Measurements from ENCODE around the gene SENP1.

The SENP1 gene

DNA sequence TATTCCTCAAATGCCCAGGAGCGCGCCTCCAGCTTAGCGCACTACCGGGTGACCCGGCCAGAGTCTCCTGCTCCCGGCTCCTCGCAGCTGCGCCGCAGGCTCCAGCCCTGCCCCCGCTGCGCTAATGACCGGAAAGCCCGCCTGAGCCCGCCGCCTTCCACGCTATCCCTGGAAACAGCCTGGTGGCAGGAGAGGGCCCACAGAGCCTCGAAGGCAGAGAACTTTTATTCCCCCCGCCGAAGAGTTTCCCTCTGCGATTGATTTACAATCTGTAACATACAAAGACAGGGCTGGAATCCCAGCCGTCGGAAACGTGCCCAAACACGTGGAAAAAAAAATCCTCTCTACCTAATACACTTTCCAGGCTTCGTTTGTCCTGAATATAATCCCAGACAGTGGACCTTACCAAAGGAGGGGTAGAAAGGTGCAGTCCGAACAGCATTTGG is 103.1 kb downstream of the SENP1 start:
- no peak for DNase-seq (ENCODE audit: low read depth)
- TF ChIP-seq, protein P1, sequence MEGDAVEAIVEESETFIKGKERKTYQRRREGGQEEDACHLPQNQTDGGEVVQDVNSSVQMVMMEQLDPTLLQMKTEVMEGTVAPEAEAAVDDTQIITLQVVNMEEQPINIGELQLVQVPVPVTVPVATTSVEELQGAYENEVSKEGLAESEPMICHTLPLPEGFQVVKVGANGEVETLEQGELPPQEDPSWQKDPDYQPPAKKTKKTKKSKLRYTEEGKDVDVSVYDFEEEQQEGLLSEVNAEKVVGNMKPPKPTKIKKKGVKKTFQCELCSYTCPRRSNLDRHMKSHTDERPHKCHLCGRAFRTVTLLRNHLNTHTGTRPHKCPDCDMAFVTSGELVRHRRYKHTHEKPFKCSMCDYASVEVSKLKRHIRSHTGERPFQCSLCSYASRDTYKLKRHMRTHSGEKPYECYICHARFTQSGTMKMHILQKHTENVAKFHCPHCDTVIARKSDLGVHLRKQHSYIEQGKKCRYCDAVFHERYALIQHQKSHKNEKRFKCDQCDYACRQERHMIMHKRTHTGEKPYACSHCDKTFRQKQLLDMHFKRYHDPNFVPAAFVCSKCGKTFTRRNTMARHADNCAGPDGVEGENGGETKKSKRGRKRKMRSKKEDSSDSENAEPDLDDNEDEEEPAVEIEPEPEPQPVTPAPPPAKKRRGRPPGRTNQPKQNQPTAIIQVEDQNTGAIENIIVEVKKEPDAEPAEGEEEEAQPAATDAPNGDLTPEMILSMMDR (IDR thresholded peaks at IDR 0.05; ENCODE audit: low read depth, low read length, missing control alignments) = no peak
- H3K4me3 ChIP-seq (ENCODE audit: low read depth, low read length) = no peak overlapping the region

DNA sequence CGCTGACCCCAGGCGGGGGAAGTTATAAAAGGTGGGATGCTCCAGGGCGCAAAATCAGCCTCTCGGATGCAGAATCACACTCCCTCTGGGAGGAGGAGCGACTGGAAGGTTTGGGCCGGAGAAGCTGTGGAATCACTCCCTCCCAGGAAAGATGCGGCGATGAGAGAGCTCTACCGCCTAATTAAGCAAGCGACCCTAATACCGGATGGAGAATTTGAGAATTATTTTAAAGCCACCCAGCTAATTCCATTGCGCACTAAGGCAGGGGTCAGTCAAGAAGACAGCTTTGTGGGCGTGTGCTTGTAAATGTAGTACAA is 103.5 kb downstream of the SENP1 start:
- no peak for DNase-seq (ENCODE audit: low read depth)
- TF ChIP-seq, protein P1 (IDR thresholded peaks at IDR 0.05; ENCODE audit: low read depth, low read length, missing control alignments) = no peak
- H3K4me3 ChIP-seq (ENCODE audit: low read depth, low read length) = no peak overlapping the region

DNA sequence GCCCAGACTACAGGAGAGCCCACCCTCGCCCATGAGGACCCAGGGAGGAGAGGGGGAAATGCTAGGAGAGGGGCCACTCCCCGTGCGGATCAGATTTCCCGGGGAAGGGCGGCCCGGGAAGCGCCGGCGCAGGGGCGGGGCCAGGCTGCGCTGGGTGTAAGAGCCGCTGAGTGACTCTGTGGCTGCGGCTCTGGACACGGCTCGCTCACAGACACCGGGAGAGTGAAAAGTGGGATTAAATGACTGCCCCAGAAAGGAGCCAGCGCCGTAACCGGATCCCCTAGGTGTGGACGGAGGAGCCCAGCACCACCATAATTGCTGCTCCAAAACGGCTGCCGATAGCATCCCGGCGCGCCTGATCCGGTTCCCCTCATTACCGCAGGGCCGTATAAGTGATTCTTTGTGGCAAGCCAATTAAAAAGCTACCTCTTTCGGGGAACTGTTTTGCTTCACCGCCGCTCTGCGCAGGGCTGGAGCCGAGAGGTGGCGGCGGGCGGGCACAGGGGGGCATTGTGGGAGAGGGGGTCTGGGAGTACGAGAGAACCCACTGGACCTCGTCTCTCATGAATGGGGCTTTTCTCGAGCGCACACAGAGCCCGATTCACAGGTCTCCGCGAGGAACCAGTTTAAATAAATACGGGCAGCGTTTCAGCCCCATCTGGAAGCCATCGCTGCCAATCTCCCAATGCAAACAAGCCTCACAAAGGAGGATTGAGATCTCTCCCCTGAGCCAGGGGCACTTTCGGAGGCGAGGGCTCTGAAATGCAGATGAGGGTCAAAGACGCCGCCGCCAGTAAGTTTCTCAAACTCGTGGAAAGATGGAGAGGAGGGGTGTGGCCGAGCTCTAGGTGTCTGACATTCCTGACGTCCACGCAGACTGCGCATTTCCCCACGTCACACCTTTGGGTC is 104.1 kb downstream of the SENP1 start:
- no peak for DNase-seq (ENCODE audit: low read depth)
- TF ChIP-seq, protein P1 (IDR thresholded peaks at IDR 0.05; ENCODE audit: low read depth, low read length, missing control alignments) = no peak
- no peak overlapping the region for H3K4me3 ChIP-seq (ENCODE audit: low read depth, low read length)

DNA sequence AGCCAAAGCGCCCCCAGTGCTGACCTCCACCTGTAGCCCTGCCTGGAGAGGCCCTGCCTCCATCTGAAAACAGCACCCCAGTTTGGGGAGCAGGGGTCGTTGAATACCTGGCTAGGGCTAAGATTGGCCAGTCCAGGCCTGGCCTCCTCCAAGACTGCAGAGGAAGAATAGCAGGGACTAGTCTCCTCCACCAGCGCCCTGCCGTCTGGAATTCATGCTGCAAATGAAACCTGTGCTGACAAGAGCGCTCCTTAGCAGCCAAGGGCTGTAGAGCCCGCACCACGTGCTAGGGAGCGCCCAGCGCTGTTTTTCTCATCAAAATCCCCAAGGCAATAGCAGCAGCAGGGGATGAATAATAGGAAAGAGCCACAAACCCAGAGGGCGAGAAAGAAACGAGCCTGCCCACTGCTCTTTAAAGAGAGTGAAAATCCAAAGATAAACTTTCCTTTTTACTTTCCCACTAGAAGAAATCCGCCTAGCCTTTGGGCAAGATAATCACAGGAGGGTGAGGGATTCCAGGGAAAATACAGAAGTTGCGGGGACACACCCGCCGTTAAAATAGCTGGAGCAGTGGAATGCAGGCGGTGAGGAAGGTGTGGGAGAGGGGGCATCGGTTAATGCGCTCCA is 104.9 kb downstream of the SENP1 start:
- TF ChIP-seq, protein P1 (IDR thresholded peaks at IDR 0.05; ENCODE audit: low read depth, low read length, missing control alignments) = no peak
- no peak overlapping the region for H3K4me3 ChIP-seq (ENCODE audit: low read depth, low read length)
- DNase-seq (ENCODE audit: low read depth) = no peak

DNA sequence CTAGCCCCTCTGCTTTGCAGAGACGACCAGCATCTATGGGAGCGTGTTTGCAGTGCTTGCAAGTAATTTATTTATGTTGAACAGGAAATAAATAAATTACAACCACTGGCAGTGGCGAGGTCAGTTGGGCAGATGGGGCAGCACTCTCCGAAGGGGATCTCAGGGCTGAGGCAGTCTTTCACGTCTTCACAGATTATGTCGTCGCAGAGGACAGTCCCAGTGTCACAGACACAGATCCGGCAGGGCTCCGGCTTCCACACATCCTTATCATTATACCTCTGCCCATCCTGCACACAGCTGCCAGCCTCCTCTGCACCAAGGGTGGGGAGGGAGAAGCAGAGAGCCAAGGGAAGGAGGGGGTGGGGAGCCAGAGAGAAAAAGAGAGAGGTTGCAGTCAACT is 106.1 kb downstream of the SENP1 start:
- no peak for DNase-seq (ENCODE audit: low read depth)
- H3K4me3 ChIP-seq (ENCODE audit: low read depth, low read length) = no peak overlapping the region
- TF ChIP-seq, protein P1 (IDR thresholded peaks at IDR 0.05; ENCODE audit: low read depth, low read length, missing control alignments) = no peak

DNA sequence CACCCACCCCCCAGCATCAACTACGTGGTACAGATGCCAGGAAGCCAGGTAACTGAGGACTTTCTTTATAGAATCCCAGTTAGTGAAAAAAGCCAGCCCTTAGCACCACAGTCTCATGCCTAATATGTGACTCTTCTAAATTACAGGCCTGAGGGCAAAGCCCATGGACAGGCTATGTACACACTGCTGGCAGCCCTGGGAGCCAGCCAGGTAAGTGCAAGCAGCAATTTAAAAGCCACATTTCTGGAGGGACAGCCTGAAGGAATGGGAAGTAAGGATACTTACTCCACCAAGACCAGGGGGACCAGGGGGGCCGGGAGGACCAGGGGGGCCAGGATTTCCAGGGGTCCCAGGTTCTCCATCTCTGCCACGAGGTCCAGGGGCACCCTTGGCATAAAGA is 108.6 kb downstream of the SENP1 start:
- no peak overlapping the region for H3K4me3 ChIP-seq (ENCODE audit: low read depth, low read length)
- no peak for DNase-seq (ENCODE audit: low read depth)
- TF ChIP-seq, protein P1 (IDR thresholded peaks at IDR 0.05; ENCODE audit: low read depth, low read length, missing control alignments) = no peak

Data from GM12864 (cell line).